ENCODE measurements around the gene BCAS4.

GRCh38 chr20:50903353-50904051 is 108.6 kb downstream of the BCAS4 start:
- no peak for TF ChIP-seq REST (IDR thresholded peaks at IDR 0.05; ENCODE audit: low read depth)
- no peak for TF ChIP-seq CREB1 (IDR thresholded peaks at IDR 0.05; ENCODE audit: low read depth)
- no peak for TF ChIP-seq MAX (IDR thresholded peaks at IDR 0.05)
- TF ChIP-seq EP300 (IDR thresholded peaks at IDR 0.05; ENCODE audit: borderline replicate concordance) = no peak
- no peak for TF ChIP-seq YY1 (IDR thresholded peaks at IDR 0.05; ENCODE audit: low read depth)
- TF ChIP-seq TAF1 (IDR thresholded peaks at IDR 0.05; ENCODE audit: low read depth) = no peak
- TF ChIP-seq RAD21 (IDR thresholded peaks at IDR 0.05; ENCODE audit: low read depth) = no peak
- no peak for TF ChIP-seq EGR1 (IDR thresholded peaks at IDR 0.05)
- no peak for TF ChIP-seq FOXM1 (IDR thresholded peaks at IDR 0.05; ENCODE audit: borderline replicate concordance, low read depth)
- TF ChIP-seq USF1 (IDR thresholded peaks at IDR 0.05) = no peak
- TF ChIP-seq TCF12 (IDR thresholded peaks at IDR 0.05; ENCODE audit: low read depth) = no peak
- no peak for TF ChIP-seq CEBPB (IDR thresholded peaks at IDR 0.05)
- TF ChIP-seq TEAD4 (IDR thresholded peaks at IDR 0.05) = no peak

All from Ishikawa (cell line).